GM21526 (cell line): ENCODE measurements around the gene ADRA1B.
A peak's percentile ranks its signal among the peaks of the same experiment; 100 is the strongest.
"Not testable (repeated sequence)": the region's sequence is repeated elsewhere in the genome, so short reads cannot be mapped to it uniquely, and the experiment has no call there.

Experiments used
- ATAC-seq: cut with Tn5 transposase; IDR thresholded peaks from one replicate; pipeline ENCODE4 v1.9.1; 2021; ENCODE audit warnings: moderate library complexity; ENCODE audit not compliant: unreplicated experiment, low FRiP score

Gene ADRA1B

DNA sequence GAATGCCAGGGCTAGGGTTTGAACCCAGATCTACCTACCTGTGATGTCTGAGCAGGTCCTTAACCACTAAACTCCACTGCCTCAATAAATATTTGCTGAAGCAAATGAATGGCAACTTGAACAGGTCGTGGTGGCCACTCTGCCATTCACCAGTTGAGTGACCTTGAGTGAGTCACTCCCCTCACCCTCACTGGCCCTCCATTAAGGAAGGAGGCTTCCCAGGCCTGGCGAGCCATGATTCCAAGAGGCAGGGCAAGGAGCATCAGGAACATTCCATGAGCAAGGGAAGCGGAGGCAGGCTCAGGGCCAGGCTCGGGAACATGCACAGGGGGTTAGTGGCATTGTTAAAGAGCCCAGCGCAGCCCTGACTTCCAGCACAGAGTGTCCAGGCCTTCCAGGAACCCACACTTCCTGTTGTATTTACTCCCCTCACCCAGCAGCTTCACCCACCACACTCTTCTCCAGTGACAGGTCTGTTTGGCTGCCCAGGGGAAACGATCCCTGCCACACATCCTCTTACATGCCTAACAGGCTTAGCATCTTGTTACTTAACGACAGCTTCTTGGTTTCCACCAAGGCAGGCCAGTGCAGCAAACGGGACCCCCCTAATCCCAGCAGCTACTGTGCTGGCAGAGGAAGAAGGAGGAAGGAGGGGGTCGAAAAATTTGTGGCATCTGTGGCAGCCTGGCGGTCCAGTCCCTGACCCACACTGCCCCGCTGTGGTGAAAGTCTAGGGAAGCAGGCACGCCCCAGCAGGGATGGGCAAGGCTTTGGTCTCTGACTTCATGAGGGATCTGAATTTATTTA, 49.0 kb downstream of the ADRA1B start:
- ATAC-seq = no peak

GRCh38 chr5:159965838-159966128, 49.5 kb downstream of the ADRA1B start:
- not testable (repeated sequence) for ATAC-seq

- ATAC-seq = no peak
These were observed 53.7 kb downstream of the ADRA1B start for GRCh38 chr5:159969966-159970365.

GRCh38 chr5:159971038-159971437, 54.8 kb downstream of the ADRA1B start:
- no peak for ATAC-seq

DNA sequence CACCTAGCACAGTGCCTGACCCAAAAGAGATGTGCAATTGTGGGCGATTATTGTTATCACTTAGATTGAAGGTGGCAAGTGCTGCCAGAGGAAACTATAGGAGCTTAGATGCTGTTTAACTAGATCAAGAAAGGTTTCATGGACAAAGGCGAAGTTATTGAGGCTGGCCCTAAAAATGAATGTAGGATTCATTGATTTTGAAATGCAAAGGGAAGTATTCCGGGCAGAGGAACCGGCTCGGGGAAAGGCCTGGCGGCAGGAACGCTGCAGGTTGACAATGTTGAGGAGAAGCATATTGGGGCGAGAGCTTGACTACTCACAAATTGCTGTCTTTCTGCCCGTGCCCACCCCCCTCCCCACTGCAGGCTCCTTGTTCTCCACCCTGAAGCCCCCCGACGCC, 55.2 kb downstream of the ADRA1B start:
- no peak for ATAC-seq

- no peak for ATAC-seq
These were observed 55.7 kb downstream of the ADRA1B start for GRCh38 chr5:159971931-159972461.

- ATAC-seq = no peak
These were observed 56.5 kb downstream of the ADRA1B start for GRCh38 chr5:159972538-159973362.

- ATAC-seq = no peak
These were observed 59.3 kb downstream of the ADRA1B start for GRCh38 chr5:159975462-159976019.

- ATAC-seq = no peak
These were observed 60.6 kb downstream of the ADRA1B start for GRCh38 chr5:159976921-159977320.

- ATAC-seq = no peak
These were observed 62.1 kb downstream of the ADRA1B start for GRCh38 chr5:159978358-159978757.

DNA sequence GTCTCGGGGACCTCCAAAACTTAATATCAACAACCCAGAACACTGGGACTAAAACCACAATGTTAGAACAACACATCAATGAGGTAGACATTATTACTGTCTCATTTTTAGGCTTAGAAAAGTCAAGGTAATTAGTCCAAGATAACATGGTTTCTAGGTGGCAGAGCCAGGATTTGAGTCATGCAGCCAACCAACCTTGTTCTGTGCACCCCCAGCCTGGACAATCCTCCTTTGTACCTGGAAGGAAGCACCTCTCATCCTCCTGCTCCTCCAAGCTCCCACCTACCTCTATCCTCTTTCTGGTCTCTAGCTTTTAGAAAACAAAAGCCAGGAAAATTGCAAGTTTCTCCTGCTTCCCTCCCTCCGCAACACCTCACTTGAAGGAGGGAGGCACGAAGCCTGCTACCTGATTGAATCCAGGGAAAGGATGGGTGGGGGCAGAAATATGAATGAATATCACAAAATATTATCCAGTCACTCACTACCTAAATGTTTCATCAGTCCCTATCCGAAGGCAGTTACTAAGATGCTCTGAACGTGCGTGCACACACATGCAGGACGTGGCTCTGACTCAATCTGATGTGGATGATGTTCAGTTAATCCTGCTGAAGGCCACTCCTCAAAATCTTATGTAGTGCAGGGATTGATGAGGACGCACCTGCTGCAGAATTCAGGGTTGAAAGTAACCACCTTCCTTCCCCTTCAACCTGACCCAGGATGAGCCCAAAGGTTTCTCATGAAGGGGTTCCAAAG, 66.3 kb downstream of the ADRA1B start:
- ATAC-seq = no peak

DNA sequence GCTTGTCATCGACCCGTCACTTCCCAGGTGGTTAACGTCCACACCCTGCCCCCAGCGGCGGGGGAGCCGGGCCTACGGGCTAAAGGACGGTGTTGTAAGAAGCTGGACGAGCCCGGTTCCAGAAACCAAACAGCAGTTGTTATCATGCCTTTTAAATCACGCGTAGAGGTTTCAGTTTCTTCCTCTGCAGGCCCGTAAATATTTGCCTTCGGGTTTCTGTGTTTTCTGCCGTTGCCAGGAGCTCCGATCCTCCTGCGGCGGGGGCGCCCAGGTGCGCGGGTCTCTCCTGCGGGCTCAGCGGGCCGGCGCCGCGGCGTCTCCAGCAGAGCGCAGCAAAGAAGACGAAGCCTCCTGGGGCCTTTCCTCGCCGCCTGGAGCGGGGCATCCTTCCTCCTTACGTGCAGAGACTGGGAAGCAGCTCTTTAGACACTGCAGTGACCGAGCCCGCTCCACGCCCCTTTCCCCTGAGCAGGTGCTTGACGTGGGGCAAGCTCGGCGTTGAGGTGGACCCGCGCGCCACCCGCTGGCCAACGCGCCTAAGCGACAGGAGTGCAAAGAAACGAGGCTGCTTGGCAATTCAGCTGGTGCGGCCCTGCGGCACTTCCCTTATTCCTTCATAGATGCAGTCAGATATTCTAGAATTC, 70.9 kb downstream of the ADRA1B start:
- peak; percentile 92 for ATAC-seq

- no peak for ATAC-seq
These were observed 74.2 kb downstream of the ADRA1B start for GRCh38 chr5:159990506-159990905.

GRCh38 chr5:159992566-159992965, 76.3 kb downstream of the ADRA1B start:
- ATAC-seq = no peak

DNA sequence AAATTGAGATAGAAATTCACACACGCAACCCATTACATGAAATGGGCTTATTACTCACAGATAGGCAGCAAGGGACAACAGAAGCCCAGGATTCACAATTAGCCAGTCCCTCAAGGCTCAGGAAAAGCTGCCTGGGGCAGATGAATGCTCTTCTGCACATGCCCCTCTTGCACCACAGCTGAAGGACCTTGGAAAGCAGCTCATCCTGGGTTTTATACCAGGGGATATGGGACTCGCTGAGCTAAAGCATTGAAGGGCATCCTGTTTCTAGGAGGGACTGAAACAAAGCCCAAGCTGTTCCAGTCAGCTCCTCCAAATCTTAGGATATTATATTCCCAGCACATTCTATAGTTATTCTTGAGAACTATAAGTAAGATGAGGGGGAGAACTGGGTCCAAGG, 76.9 kb downstream of the ADRA1B start:
- ATAC-seq = no peak

- ATAC-seq = no peak
These were observed 79.6 kb downstream of the ADRA1B start for GRCh38 chr5:159995907-159996306.

GRCh38 chr5:160001457-160001856, 85.2 kb downstream of the ADRA1B start:
- ATAC-seq = no peak

GRCh38 chr5:160007514-160007913, 91.2 kb downstream of the ADRA1B start:
- ATAC-seq = no peak

DNA sequence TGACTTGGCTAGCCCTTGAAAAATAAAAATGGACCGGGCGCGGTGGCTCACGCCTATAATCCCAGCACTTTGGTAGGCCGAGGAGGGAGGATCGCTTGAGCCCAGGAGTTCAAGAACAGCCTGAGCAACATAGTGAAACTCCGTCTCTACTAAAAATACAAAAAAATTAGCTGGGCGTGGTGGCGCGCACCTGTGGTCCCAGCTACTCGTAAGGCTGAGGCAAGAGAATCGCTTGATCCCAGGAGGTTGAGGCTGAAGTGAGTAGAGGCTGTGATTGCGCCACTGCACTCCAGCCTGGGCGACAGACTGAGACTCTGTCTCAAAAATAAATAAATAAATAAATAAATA, 92.2 kb downstream of the ADRA1B start:
- peak; percentile 5 for ATAC-seq

DNA sequence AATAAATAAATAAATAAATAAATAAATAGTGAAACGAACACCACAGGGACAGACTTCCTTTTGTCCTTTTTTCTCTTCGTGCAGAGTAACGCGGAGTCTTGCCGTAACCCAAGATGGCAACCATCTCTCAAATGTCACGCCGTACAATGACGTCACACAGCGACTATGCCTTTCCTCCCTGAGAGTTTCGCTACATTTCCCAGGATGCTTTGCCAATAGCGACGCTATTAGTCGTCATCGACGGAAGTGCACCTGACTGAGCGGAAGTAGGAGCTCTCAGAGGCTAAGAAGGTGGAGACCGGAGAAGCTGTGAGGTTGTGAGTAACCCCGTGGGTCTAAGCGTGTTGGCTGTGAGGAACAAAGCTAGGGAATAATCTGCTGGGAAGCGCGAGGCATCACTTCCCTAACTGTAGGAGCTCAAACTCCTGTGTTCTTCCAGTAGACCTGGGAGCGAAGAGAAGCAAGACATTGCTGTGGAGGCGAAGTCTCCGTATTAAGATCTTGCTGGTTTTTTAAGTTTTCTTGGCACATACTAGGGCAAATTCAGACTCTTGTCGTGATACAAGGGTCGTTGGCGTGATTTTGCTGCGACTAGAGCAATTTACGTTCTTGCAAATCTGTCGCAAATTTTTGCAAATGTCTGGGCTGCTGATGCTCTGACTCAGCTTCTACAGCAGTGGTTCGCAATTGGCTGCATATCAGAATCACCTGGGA, 92.8 kb downstream of the ADRA1B start, which contains the start of gene TTC1:
TSS of gene TTC1 (plus strand) at position 263 of the 714 bp plus-strand sequence. CDS start 1,390 bp downstream, outside the sequence.
- ATAC-seq = peak; percentile 99
